ENCODE measurements around the gene AUNIP. TPM values are rescaled to one million over a fixed set of nuclear protein-coding genes. Genes with fewer than 3 reads are reported as not detected.

AUNIP gene
- total RNA-seq, 4 donors from 2014 or later, result 1.3 to 5.4 (median 2.5) TPM

GRCh38 chr1:25818569-25818968 lies 40.7 kb downstream of the AUNIP start:
- peaks cover 22 to 62% (median 29%) of the 10 kb centered on the region in 3 donors for H3K4me1 ChIP-seq

GRCh38 chr1:25817840-25818501 lies 41.3 kb downstream of the AUNIP start:
- intact Hi-C loops (cut with DNase I), result no loop called here
- DNase-seq, result no peak
- H3K36me3 ChIP-seq, result peaks cover 0 to 39% (median 18%) of the 10 kb centered on the region in 3 donors
- 28 to 56% methylated on average over 4 to 5 of the region's 8 CpGs for WGBS, 2 donors
- no peak for TF ChIP-seq POLR2A (IDR thresholded peaks at IDR 0.05)
- TF ChIP-seq CTCF (IDR thresholded peaks at IDR 0.05), result peak in 3 of 6 experiments; percentile 16 to 40 (median 28)
- H3K27ac ChIP-seq, result peak overlapping the region; percentile 95 to 97 (median 96)
- H3K9me3 ChIP-seq, result no peaks in the 10 kb centered on the region
- peaks cover 22 to 57% (median 29%) of the 10 kb centered on the region in 3 donors for H3K4me1 ChIP-seq
- H3K27me3 ChIP-seq, result no peaks in the 10 kb centered on the region
- no peak overlapping the region for H3K4me3 ChIP-seq

More at GRCh38 chr1:25818569-25818968, 40.7 kb downstream of the AUNIP start:
- intact Hi-C loops (cut with DNase I), result no loop called here
- peak overlapping the region; percentile 95 to 97 (median 96) for H3K27ac ChIP-seq
- H3K9me3 ChIP-seq, result no peaks in the 10 kb centered on the region
- WGBS, 2 donors, result 38 to 39% methylated on average over 4 to 6 of the region's 6 CpGs
- H3K4me3 ChIP-seq, result peak overlapping the region in 3 of 4 donors; percentile 65 to 100 (median 93)
- peaks cover 0 to 39% (median 16%) of the 10 kb centered on the region in 3 donors for H3K36me3 ChIP-seq
- H3K27me3 ChIP-seq, result no peaks in the 10 kb centered on the region
- TF ChIP-seq POLR2A (IDR thresholded peaks at IDR 0.05) (no peak), CTCF (IDR thresholded peaks at IDR 0.05) (no peak)
- no peak for DNase-seq

- peaks cover 0 to 57% (median 24%) of the 10 kb centered on the region in 3 donors for H3K36me3 ChIP-seq
- no peak overlapping the region for H3K4me3 ChIP-seq
- peak overlapping the region in 2 of 4 donors; percentile 65 to 97 for H3K27ac ChIP-seq
- H3K4me1 ChIP-seq, result peaks cover 19 to 42% (median 20%) of the 10 kb centered on the region in 3 donors
- no peaks in the 10 kb centered on the region for H3K9me3 ChIP-seq
- no peaks in the 10 kb centered on the region for H3K27me3 ChIP-seq
- WGBS, 2 donors, result 84 to 87% methylated on average over 8 to 12 of the region's 15 CpGs
- DNase-seq, result no peak
- TF ChIP-seq CTCF (IDR thresholded peaks at IDR 0.05) (no peak), POLR2A (IDR thresholded peaks at IDR 0.05) (no peak)
- intact Hi-C loops (cut with DNase I), result no loop called here
Observed at GRCh38 chr1:25816112-25816718, 43.0 kb downstream of the AUNIP start.

GRCh38 chr1:25815208-25816111 lies 43.8 kb downstream of the AUNIP start:
- 86 to 91% methylated on average over 11 of the region's 24 CpGs for WGBS, 2 donors
- Histone ChIP-seq H3K27ac (no peak overlapping the region), H3K9me3 (no peaks in the 10 kb centered on the region), H3K27me3 (no peaks in the 10 kb centered on the region), H3K4me3 (no peak overlapping the region), H3K36me3 (peaks cover 0 to 62% (median 24%) of the 10 kb centered on the region in 3 donors), H3K4me1 (peaks cover 15 to 43% (median 25%) of the 10 kb centered on the region in 3 donors)
- DNase-seq, result no peak
- intact Hi-C loops (cut with DNase I), result no loop called here
- no peak for TF ChIP-seq POLR2A (IDR thresholded peaks at IDR 0.05)
- no peak for TF ChIP-seq CTCF (IDR thresholded peaks at IDR 0.05)
